Fibroblast of villous mesenchyme (primary cell): ENCODE measurements around the gene CPZ. TPM values are rescaled to one million over a fixed set of nuclear protein-coding genes. Genes with fewer than 3 reads are reported as not detected.
A peak's percentile ranks its signal among the peaks of the same experiment; 100 is the strongest.

Source experiments
- DNase-seq: peaks from one replicate; pipeline ENCODE4 v3.0.0-alpha.2; 2010; ENCODE audit warnings: low read depth
- H3K4me3 ChIP-seq: 2 replicates; pipeline ENCODE4 v1.5.1; 2011; ENCODE audit warnings: low read depth, mild to moderate bottlenecking, low read length
- CTCF ChIP-seq: IDR thresholded peaks from 2 replicates; pipeline ENCODE4 v1.5.1; 2012; ENCODE audit warnings: low read depth, mild to moderate bottlenecking, low read length; ENCODE audit not compliant: insufficient read depth
- total RNA-seq: library from RNA; depleted of rRNA; stranded (reverse); fragments of >200 nt; gene quantifications from 2 replicates; pipeline ENCODE4 v1.2.3, GENCODE V29; 2012

The CPZ gene
- total RNA-seq, 1 donor: 19.0 TPM

- H3K4me3 ChIP-seq: no peak overlapping the region
- peak; percentile 44 for DNase-seq
- no peak for TF ChIP-seq CTCF
Measured at GRCh38 chr4:8556341-8557150, 36.0 kb upstream of the CPZ start.

GRCh38 chr4:8557151-8558076 is 35.2 kb upstream of the CPZ start:
- no peak overlapping the region for H3K4me3 ChIP-seq
- no peak for TF ChIP-seq CTCF
- no peak for DNase-seq

- H3K4me3 ChIP-seq: no peak overlapping the region
- TF ChIP-seq CTCF: no peak
- no peak for DNase-seq
Measured at GRCh38 chr4:8558080-8558960, 34.2 kb upstream of the CPZ start.

GRCh38 chr4:8559011-8559410 is 33.6 kb upstream of the CPZ start:
- H3K4me3 ChIP-seq: no peak overlapping the region

GRCh38 chr4:8559524-8560264 is 32.9 kb upstream of the CPZ start:
- no peak for TF ChIP-seq CTCF
- DNase-seq: no peak
- H3K4me3 ChIP-seq: no peak overlapping the region

More at GRCh38 chr4:8559011-8559410, 33.6 kb upstream of the CPZ start:
- TF ChIP-seq CTCF: no peak
- no peak for DNase-seq
